ENCODE results near the gene DPYD. TPM values are rescaled to one million over a fixed set of nuclear protein-coding genes. Genes with fewer than 3 reads are reported as not detected.

The DPYD gene
- total RNA-seq, 1 donor from 2014 or later, result 8.8 TPM

DNA sequence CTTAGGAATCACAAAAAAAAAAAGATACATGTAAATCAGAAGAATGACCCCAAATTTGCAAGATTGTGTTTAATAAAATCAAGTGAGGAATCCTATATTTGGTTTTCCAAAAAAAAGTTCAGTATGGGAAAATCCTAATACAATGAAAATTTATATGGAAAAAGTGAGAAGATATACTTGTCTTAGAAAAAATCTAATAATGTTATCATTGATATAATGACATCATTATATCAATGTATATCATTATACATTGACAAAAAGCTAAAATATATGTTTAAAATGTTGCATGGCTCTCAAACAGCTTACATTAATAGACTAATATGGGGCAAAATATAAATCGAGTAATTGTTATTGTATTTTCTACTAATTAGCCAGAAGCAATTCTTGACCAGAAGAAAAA, 37.0 kb downstream of the DPYD start:
- H3K27me3 ChIP-seq (ENCODE audit: insufficient read depth, low read length), result no peaks in the 10 kb centered on the region
- H4K20me1 ChIP-seq (ENCODE audit: insufficient read depth, low read length), result no peaks in the 10 kb centered on the region
- TF ChIP-seq, protein P1, sequence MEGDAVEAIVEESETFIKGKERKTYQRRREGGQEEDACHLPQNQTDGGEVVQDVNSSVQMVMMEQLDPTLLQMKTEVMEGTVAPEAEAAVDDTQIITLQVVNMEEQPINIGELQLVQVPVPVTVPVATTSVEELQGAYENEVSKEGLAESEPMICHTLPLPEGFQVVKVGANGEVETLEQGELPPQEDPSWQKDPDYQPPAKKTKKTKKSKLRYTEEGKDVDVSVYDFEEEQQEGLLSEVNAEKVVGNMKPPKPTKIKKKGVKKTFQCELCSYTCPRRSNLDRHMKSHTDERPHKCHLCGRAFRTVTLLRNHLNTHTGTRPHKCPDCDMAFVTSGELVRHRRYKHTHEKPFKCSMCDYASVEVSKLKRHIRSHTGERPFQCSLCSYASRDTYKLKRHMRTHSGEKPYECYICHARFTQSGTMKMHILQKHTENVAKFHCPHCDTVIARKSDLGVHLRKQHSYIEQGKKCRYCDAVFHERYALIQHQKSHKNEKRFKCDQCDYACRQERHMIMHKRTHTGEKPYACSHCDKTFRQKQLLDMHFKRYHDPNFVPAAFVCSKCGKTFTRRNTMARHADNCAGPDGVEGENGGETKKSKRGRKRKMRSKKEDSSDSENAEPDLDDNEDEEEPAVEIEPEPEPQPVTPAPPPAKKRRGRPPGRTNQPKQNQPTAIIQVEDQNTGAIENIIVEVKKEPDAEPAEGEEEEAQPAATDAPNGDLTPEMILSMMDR (IDR thresholded peaks at IDR 0.05; ENCODE audit: insufficient read depth, low read depth, low read length), result no peak
- no peak for TF ChIP-seq EZH2 (IDR thresholded peaks at IDR 0.05; ENCODE audit: insufficient read depth, low read length)
- no peak overlapping the region for H3K9ac ChIP-seq (ENCODE audit: low read length)
- H3K4me3 Mint-ChIP-seq (ENCODE audit: unreplicated experiment), result no peak overlapping the region
- no peak overlapping the region for H3K27ac Mint-ChIP-seq (ENCODE audit: unreplicated experiment)
- no peaks in the 10 kb centered on the region for H3K9me3 Mint-ChIP-seq (ENCODE audit: unreplicated experiment)
- no peaks in the 10 kb centered on the region for H3K36me3 Mint-ChIP-seq (ENCODE audit: low read depth, unreplicated experiment)
- H3K27me3 Mint-ChIP-seq (ENCODE audit: low read depth, unreplicated experiment), result no peaks in the 10 kb centered on the region
- H3K4me1 Mint-ChIP-seq (ENCODE audit: low read depth, unreplicated experiment), result no peaks in the 10 kb centered on the region
- no peak for DNase-seq (ENCODE audit: low read depth)
- no peaks in the 10 kb centered on the region for H3K36me3 ChIP-seq (ENCODE audit: insufficient read depth, low read length)
- H3K4me2 ChIP-seq (ENCODE audit: low read length), result no peak overlapping the region
- no peak overlapping the region for H3K4me3 ChIP-seq (ENCODE audit: insufficient read depth, low read depth, low read length)
- no peaks in the 10 kb centered on the region for H3K4me1 ChIP-seq (ENCODE audit: insufficient read depth, low read length)
- H3K79me2 ChIP-seq (ENCODE audit: insufficient read depth, low read length), result peaks cover 16% of the 10 kb centered on the region
- no peak overlapping the region for H2AFZ ChIP-seq (ENCODE audit: low read depth, low read length)
- no peak overlapping the region for H3K27ac ChIP-seq (ENCODE audit: low read depth, low read length)
- FAIRE-seq, result no peak
- H3K9me3 ChIP-seq (ENCODE audit: insufficient read depth, low read depth, low read length), result no peaks in the 10 kb centered on the region

DNA sequence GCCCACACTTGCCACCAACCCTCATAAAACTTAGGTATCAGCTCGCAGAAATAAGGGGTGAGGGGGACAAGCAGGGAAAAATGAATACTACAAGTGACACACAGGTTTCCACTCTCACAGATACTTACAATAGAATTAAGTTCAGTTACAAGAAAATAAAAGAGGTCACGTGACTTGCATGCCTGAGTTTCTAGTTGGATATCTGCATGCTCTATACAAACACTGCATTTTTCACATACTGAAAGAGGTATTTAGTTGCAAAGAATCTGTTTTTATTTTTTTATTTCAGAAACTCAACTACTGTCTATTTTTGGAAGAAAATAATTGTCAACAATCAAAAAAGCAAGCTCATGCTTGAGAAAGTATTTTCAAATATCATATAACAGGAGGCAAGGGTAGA, 43.5 kb downstream of the DPYD start:
- Mint-ChIP-seq H3K9me3 (ENCODE audit: unreplicated experiment) (no peaks in the 10 kb centered on the region), H3K4me3 (ENCODE audit: unreplicated experiment) (no peak overlapping the region), H3K27ac (ENCODE audit: unreplicated experiment) (no peak overlapping the region), H3K4me1 (ENCODE audit: low read depth, unreplicated experiment) (no peaks in the 10 kb centered on the region), H3K36me3 (ENCODE audit: low read depth, unreplicated experiment) (peaks cover 2% of the 10 kb centered on the region), H3K27me3 (ENCODE audit: low read depth, unreplicated experiment) (no peaks in the 10 kb centered on the region)
- Histone ChIP-seq H4K20me1 (ENCODE audit: insufficient read depth, low read length) (no peaks in the 10 kb centered on the region), H3K27ac (ENCODE audit: low read depth, low read length) (no peak overlapping the region), H3K4me3 (ENCODE audit: insufficient read depth, low read depth, low read length) (no peak overlapping the region), H3K4me1 (ENCODE audit: insufficient read depth, low read length) (no peaks in the 10 kb centered on the region), H3K9me3 (ENCODE audit: insufficient read depth, low read depth, low read length) (no peaks in the 10 kb centered on the region), H3K4me2 (ENCODE audit: low read length) (no peak overlapping the region), H3K79me2 (ENCODE audit: insufficient read depth, low read length) (no peaks in the 10 kb centered on the region), H2AFZ (ENCODE audit: low read depth, low read length) (no peak overlapping the region), H3K36me3 (ENCODE audit: insufficient read depth, low read length) (no peaks in the 10 kb centered on the region), H3K9ac (ENCODE audit: low read length) (no peak overlapping the region), H3K27me3 (ENCODE audit: insufficient read depth, low read length) (no peaks in the 10 kb centered on the region)
- DNase-seq (ENCODE audit: low read depth), result no peak
- FAIRE-seq, result no peak
- TF ChIP-seq, protein P1 (IDR thresholded peaks at IDR 0.05; ENCODE audit: insufficient read depth, low read depth, low read length), result no peak
- no peak for TF ChIP-seq EZH2 (IDR thresholded peaks at IDR 0.05; ENCODE audit: insufficient read depth, low read length)

DNA sequence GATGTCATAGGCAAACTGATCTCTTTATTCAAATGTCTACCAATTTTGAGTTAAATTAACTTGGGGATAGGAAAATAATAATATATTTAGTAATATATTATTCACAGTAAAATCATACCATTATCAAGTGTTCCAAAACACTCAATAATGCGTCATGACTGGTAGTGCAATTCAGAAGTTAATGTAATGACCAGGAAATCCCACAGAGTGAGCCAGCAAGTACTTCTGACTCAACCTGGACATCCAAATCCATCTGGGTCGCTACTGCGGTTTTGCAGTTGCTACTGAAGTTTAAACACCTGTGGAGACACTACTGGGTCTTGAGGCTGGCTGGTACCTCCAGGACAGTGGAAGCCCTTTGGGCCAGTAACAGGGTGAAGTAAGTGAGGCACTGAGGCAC, 44.8 kb downstream of the DPYD start:
- H3K79me2 ChIP-seq (ENCODE audit: insufficient read depth, low read length), result no peaks in the 10 kb centered on the region
- H3K9me3 ChIP-seq (ENCODE audit: insufficient read depth, low read depth, low read length), result no peaks in the 10 kb centered on the region
- Mint-ChIP-seq H3K27me3 (ENCODE audit: low read depth, unreplicated experiment) (no peaks in the 10 kb centered on the region), H3K36me3 (ENCODE audit: low read depth, unreplicated experiment) (peaks cover 2% of the 10 kb centered on the region), H3K4me1 (ENCODE audit: low read depth, unreplicated experiment) (no peaks in the 10 kb centered on the region), H3K27ac (ENCODE audit: unreplicated experiment) (no peak overlapping the region), H3K4me3 (ENCODE audit: unreplicated experiment) (no peak overlapping the region), H3K9me3 (ENCODE audit: unreplicated experiment) (no peaks in the 10 kb centered on the region)
- TF ChIP-seq EZH2 (IDR thresholded peaks at IDR 0.05; ENCODE audit: insufficient read depth, low read length), result no peak
- TF ChIP-seq, protein P1 (IDR thresholded peaks at IDR 0.05; ENCODE audit: insufficient read depth, low read depth, low read length), result no peak
- H3K36me3 ChIP-seq (ENCODE audit: insufficient read depth, low read length), result no peaks in the 10 kb centered on the region
- H3K9ac ChIP-seq (ENCODE audit: low read length), result no peak overlapping the region
- no peaks in the 10 kb centered on the region for H3K4me1 ChIP-seq (ENCODE audit: insufficient read depth, low read length)
- FAIRE-seq, result no peak
- H4K20me1 ChIP-seq (ENCODE audit: insufficient read depth, low read length), result no peaks in the 10 kb centered on the region
- peak; percentile 55 for DNase-seq (ENCODE audit: low read depth)
- no peaks in the 10 kb centered on the region for H3K27me3 ChIP-seq (ENCODE audit: insufficient read depth, low read length)
- no peak overlapping the region for H2AFZ ChIP-seq (ENCODE audit: low read depth, low read length)
- no peak overlapping the region for H3K27ac ChIP-seq (ENCODE audit: low read depth, low read length)
- H3K4me3 ChIP-seq (ENCODE audit: insufficient read depth, low read depth, low read length), result no peak overlapping the region
- no peak overlapping the region for H3K4me2 ChIP-seq (ENCODE audit: low read length)

All from astrocyte (in vitro differentiated cells and primary cell).